ENCODE results near the gene NDUFA7. TPM values are rescaled to one million over a fixed set of nuclear protein-coding genes. Genes with fewer than 3 reads are reported as not detected.
"Not testable (repeated sequence)": the region's sequence is repeated elsewhere in the genome, so short reads cannot be mapped to it uniquely, and the experiment has no call there.

Gene NDUFA7
- total and polyA plus RNA-seq, 5 donors from 2014 or later, result 27.4 to 181 (median 146) TPM

DNA sequence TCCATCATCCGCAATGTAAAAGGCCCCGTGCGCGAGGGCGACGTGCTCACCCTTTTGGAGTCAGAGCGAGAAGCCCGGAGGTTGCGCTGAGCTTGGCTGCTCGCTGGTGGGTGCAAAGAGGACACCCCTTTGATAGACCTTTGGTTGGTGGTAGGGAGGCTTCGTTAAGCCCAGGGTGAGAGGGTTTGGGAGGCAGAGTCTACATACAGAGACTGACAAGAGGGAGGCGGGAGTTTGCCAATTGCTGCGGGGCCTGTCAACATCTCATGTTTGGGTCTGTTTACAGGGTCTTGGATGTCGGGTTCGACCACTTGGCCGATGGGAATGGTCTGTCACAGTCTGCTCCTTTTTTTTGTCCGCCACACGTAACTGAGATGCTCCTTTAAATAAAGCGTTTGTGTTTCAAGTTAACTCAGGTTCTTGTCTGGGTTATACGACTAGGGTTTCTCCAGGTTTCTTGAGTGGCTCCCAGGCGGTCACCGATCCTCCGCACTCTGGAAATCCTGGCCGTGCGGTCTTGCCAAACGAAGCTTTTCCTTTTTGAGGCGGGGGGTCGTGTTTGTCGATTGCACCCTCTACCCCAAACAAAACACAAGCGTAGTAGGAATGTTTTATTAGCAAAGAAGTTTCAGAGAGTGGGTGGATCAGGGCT is 937 bp upstream of the NDUFA7 start:
- Mint-ChIP-seq H3K36me3 (no peaks in the 10 kb centered on the region), H3K4me3 (peak overlapping the region; percentile 96 to 99 (median 98)), H3K27me3 (no peaks in the 10 kb centered on the region), H3K27ac (peak overlapping the region; percentile 99), H3K9me3 (no peaks in the 10 kb centered on the region), H3K4me1 (peaks cover 3 to 41% (median 18%) of the 10 kb centered on the region in 4 donors)
- H3K36me3 ChIP-seq (ENCODE audit: control insufficient read depth, insufficient read depth, low read length), result peaks cover 12% of the 10 kb centered on the region
- no peak for DNase-seq
- peak overlapping the region; percentile 84 for H3K4me3 ChIP-seq (ENCODE audit: low read depth, low read length)
- H3K27me3 ChIP-seq (ENCODE audit: control insufficient read depth, insufficient read depth, low read length), result no peaks in the 10 kb centered on the region
- ATAC-seq (ENCODE audit: low read depth in 2 of 2), result no peak
- no peaks in the 10 kb centered on the region for H3K9me3 ChIP-seq (ENCODE audit: control insufficient read depth in 2 of 2, low read length in 2 of 2)
- H3K4me1 ChIP-seq (ENCODE audit: control insufficient read depth, insufficient read depth, low read length, poor library complexity, severe bottlenecking), result peaks cover 35% of the 10 kb centered on the region
- peak overlapping the region; percentile 89 for H3K27ac ChIP-seq (ENCODE audit: insufficient read depth, low read length, poor library complexity, severe bottlenecking)

DNA sequence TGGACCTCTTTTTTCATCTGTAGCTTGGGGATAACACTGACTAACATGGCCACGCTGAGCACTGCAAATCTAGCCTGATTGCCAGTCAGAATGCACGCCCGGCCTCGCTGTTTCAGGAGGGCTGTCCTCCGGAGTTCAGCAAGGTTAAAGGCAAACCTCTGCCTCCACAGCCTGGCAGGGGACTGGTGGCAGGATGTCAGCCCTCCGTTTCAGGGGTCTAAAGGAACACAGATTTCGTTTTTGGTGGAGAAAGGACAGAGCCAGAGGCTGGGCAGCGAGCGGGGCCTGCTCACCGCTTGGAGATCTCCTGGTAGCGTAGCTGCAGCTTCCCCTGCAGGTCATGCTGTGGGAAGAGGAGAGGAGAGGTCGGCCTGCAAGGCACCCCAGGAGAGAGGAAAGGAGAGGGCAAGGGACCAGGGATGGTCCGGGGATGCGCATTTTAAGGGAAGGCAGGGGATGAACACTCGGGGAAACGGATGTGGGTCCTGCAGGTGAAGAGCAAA is 560 bp downstream of the NDUFA7 start:
- Histone ChIP-seq H3K4me1 (ENCODE audit: control insufficient read depth, insufficient read depth, low read length, poor library complexity, severe bottlenecking) (peaks cover 35% of the 10 kb centered on the region), H3K9me3 (ENCODE audit: control insufficient read depth in 2 of 2, low read length in 2 of 2) (no peaks in the 10 kb centered on the region), H3K27ac (ENCODE audit: insufficient read depth, low read length, poor library complexity, severe bottlenecking) (peak overlapping the region; percentile 89), H3K36me3 (ENCODE audit: control insufficient read depth, insufficient read depth, low read length) (peaks cover 20% of the 10 kb centered on the region), H3K4me3 (ENCODE audit: low read depth, low read length) (peak overlapping the region; percentile 85), H3K27me3 (ENCODE audit: control insufficient read depth, insufficient read depth, low read length) (no peaks in the 10 kb centered on the region)
- ATAC-seq (ENCODE audit: low read depth in 2 of 2) (no peak), DNase-seq (peak in 2 of 3 donors; percentile 21 to 58)
- Mint-ChIP-seq H3K27ac (peak overlapping the region; percentile 99), H3K4me3 (peak overlapping the region; percentile 96 to 99 (median 98)), H3K36me3 (peaks cover 1% of the 10 kb centered on the region), H3K9me3 (no peaks in the 10 kb centered on the region), H3K4me1 (peaks cover 3 to 45% (median 18%) of the 10 kb centered on the region in 4 donors), H3K27me3 (no peaks in the 10 kb centered on the region)

DNA sequence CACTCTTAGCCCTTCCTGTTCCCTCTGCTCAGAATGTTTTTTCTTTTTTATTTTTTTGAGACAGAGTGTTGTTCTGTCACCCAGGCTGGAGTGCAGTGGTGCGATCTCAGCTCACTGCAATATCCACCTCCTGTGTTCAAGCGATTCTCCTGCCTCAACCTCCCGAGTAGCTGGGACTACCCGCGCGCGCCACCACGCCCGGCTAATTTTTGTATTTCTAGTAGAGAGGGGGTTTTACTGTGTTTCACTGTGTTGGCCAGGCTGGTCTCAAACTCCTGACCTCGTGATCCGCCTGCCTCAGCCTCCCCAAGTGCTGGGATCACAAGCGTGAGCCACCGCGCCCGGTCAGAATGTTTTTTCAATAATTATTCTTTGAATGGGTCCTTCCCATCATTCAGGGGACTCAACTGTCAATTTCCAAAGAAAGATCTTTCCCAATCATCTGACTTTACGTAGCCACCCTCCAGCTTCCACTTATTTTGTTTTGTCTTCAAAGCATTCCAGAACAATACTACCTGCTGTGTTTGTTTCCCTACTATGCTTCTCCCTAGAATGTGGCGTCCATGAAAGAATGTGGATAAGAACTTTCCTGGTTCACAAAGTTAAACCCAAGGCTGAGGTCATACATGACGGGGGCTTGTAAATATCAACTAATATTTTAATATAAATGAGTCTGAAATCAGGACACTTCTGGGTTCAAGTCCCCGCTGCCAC is 1.2 kb downstream of the NDUFA7 start:
- peak overlapping the region; percentile 96 to 99 (median 98) for H3K4me3 Mint-ChIP-seq
- Histone ChIP-seq H3K27ac (ENCODE audit: insufficient read depth, low read length, poor library complexity, severe bottlenecking) (peak overlapping the region; percentile 89), H3K9me3 (ENCODE audit: control insufficient read depth in 2 of 2, low read length in 2 of 2) (no peaks in the 10 kb centered on the region), H3K4me1 (ENCODE audit: control insufficient read depth, insufficient read depth, low read length, poor library complexity, severe bottlenecking) (peaks cover 35% of the 10 kb centered on the region), H3K27me3 (ENCODE audit: control insufficient read depth, insufficient read depth, low read length) (no peaks in the 10 kb centered on the region), H3K4me3 (ENCODE audit: low read depth, low read length) (peak overlapping the region; percentile 85), H3K36me3 (ENCODE audit: control insufficient read depth, insufficient read depth, low read length) (peaks cover 26% of the 10 kb centered on the region)
- H3K27me3 Mint-ChIP-seq, result no peaks in the 10 kb centered on the region
- H3K9me3 Mint-ChIP-seq, result no peaks in the 10 kb centered on the region
- peaks cover 3 to 45% (median 18%) of the 10 kb centered on the region in 4 donors for H3K4me1 Mint-ChIP-seq
- H3K27ac Mint-ChIP-seq, result peak overlapping the region; percentile 63 to 99 (median 99)
- ATAC-seq (ENCODE audit: low read depth in 2 of 2) (no peak), DNase-seq (no peak)
- peaks cover 4% of the 10 kb centered on the region for H3K36me3 Mint-ChIP-seq

DNA sequence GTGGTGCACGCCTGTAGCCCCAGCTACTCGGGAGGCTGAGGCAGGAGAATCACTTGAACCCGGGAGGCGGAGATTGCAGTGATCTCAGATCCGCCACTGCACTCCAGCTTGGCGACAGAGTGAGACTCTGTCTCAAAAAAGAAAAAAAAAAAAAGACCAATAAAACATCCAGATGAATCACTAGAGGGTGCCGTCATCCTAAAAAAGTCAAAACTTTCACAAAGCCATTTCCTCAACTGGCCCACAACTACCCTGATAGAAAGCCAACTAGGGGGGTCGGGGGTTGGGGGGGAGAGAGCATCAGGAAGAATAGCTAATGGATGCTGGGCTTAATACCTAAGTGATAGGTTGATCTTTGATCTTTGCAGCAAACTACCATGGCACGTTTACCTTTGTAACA is 2.3 kb downstream of the NDUFA7 start:
- Histone ChIP-seq H3K36me3 (ENCODE audit: control insufficient read depth, insufficient read depth, low read length) (peaks cover 31% of the 10 kb centered on the region), H3K4me1 (ENCODE audit: control insufficient read depth, insufficient read depth, low read length, poor library complexity, severe bottlenecking) (peaks cover 35% of the 10 kb centered on the region)
- H3K27me3 ChIP-seq (ENCODE audit: control insufficient read depth, insufficient read depth, low read length); H3K9me3 Mint-ChIP-seq; H3K27ac ChIP-seq (ENCODE audit: insufficient read depth, low read length, poor library complexity, severe bottlenecking); ATAC-seq (ENCODE audit: low read depth in 2 of 2); H3K27me3 Mint-ChIP-seq; H3K4me3 ChIP-seq (ENCODE audit: low read depth, low read length); DNase-seq; H3K36me3 Mint-ChIP-seq; H3K9me3 ChIP-seq (ENCODE audit: control insufficient read depth in 2 of 2, low read length in 2 of 2); H3K27ac Mint-ChIP-seq: not testable (repeated sequence)
- Mint-ChIP-seq H3K4me3 (peak overlapping the region in 3 of 4 donors; percentile 19 to 64 (median 63)), H3K4me1 (peaks cover 3 to 43% (median 18%) of the 10 kb centered on the region in 4 donors)

DNA sequence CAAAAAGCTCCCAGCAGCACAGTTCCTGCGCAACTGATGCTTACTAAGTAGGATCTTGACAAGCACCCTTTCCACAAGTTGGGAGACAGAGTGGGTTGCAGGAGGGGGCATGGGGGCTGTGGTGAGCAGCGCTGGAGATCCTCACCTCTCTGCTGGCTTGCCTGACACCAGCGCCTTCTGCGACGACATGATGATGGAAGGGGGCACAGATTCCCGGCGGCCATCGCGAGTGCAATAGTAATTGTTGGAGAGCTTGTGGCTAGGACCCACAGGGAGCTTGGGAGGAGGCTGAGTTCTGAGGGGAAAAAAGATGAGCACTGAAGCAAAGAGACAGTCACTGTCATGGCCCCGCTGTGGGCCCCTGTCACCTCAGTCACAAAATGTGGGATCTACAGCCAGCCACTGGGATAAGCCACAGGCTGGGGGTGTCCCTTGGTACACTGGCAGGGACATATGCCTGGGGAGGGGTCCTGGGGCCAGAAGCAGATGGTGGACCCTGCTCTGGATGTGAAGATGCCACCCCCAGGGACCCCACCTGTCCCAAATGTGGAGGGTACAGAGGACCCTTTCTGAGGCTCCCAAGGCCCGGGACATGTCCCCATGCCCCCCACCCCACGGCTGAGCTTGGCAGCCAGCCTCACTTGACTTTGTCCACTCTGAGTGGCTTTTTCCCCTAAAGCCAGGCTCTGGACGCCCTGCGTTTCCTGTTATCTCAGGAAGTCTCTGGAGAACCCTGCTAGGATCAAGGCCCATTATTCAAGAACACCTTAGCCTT is 4.6 kb downstream of the NDUFA7 start:
- H3K27ac ChIP-seq (ENCODE audit: insufficient read depth, low read length, poor library complexity, severe bottlenecking), result no peak overlapping the region
- H3K4me3 Mint-ChIP-seq, result peak overlapping the region in 1 of 4 donors; percentile 32
- peaks cover 4% of the 10 kb centered on the region for H3K36me3 Mint-ChIP-seq
- DNase-seq (no peak), ATAC-seq (ENCODE audit: low read depth in 2 of 2) (no peak)
- peaks cover 3 to 21% (median 12%) of the 10 kb centered on the region in 4 donors for H3K4me1 Mint-ChIP-seq
- H3K4me3 ChIP-seq (ENCODE audit: low read depth, low read length), result no peak overlapping the region
- H3K4me1 ChIP-seq (ENCODE audit: control insufficient read depth, insufficient read depth, low read length, poor library complexity, severe bottlenecking), result peaks cover 13% of the 10 kb centered on the region
- H3K27ac Mint-ChIP-seq, result peak overlapping the region in 1 of 3 donors; percentile 32
- no peaks in the 10 kb centered on the region for H3K9me3 Mint-ChIP-seq
- H3K27me3 Mint-ChIP-seq, result no peaks in the 10 kb centered on the region
- no peaks in the 10 kb centered on the region for H3K27me3 ChIP-seq (ENCODE audit: control insufficient read depth, insufficient read depth, low read length)
- peaks cover 22% of the 10 kb centered on the region for H3K36me3 ChIP-seq (ENCODE audit: control insufficient read depth, insufficient read depth, low read length)
- H3K9me3 ChIP-seq (ENCODE audit: control insufficient read depth in 2 of 2, low read length in 2 of 2), result no peaks in the 10 kb centered on the region

DNA sequence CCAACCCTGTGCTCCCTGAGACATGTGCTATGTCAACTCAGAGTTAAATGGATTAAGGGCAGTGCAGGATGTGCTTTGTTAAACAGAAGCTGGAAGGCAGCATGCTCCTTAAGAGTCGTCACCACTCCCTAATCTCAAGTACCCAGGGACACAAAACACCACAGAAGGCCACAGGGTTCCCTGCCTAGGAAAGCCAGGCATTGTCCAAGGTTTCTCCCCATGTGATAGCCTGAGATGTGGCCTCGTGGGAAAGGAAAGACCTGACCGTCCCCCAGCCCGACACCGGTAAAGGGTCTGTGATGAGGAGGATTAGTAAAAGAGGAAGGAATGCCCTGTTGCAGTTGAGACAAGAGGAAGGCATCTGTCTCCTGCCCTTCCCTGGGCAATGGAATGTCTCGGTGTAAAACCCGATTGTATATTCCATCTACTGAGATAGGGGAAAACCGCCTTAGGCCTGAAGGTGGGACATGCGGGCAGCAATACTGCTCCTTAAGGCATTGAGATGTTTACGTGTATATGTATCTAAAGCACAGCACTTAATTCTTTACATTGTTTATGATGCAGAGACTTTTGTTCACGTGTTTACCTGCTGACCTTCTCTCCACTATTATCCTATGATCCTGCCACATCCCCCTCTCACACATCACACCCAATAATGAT is 6.1 kb downstream of the NDUFA7 start:
- not testable (repeated sequence) for H3K27me3 Mint-ChIP-seq; H3K36me3 Mint-ChIP-seq; H3K4me1 ChIP-seq (ENCODE audit: control insufficient read depth, insufficient read depth, low read length, poor library complexity, severe bottlenecking); H3K9me3 Mint-ChIP-seq; DNase-seq; H3K27ac Mint-ChIP-seq; H3K4me3 ChIP-seq (ENCODE audit: low read depth, low read length); H3K27me3 ChIP-seq (ENCODE audit: control insufficient read depth, insufficient read depth, low read length); H3K9me3 ChIP-seq (ENCODE audit: control insufficient read depth in 2 of 2, low read length in 2 of 2); ATAC-seq (ENCODE audit: low read depth in 2 of 2); H3K27ac ChIP-seq (ENCODE audit: insufficient read depth, low read length, poor library complexity, severe bottlenecking)
- Mint-ChIP-seq H3K4me3 (peak overlapping the region in 1 of 4 donors; percentile 56), H3K4me1 (peaks cover 1 to 13% (median 5%) of the 10 kb centered on the region in 4 donors)
- H3K36me3 ChIP-seq (ENCODE audit: control insufficient read depth, insufficient read depth, low read length), result peaks cover 33% of the 10 kb centered on the region
